Raji (cell line): Measurements from ENCODE around the gene NPHP3.

ENCODE experiments used
- POLR2A ChIP-seq: IDR thresholded peaks from 2 replicates; pipeline ENCODE4 v1.6.1; 2011; ENCODE audit warnings: low read depth, low read length, control low read depth; ENCODE audit not compliant: insufficient read depth

The NPHP3 gene

DNA sequence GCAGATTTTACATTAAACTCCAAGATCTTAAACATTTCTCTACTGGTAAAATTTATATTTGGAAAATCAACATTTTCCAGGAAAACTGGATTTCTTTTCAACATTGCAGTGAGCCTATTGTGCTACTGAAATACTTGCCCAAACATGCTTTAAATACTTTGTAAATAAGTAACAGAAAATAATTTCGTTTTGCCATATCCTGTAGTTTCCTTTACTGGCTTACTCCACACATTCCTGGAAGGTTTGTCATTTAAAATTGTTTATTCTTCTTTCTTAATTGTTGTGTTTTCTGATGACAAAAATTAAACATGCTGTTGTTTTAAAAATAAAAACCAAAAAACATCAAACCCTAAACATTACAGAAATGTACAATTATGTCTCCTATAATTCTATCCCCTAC, 84.6 kb downstream of the NPHP3 start:
- TF ChIP-seq POLR2A = no peak

DNA sequence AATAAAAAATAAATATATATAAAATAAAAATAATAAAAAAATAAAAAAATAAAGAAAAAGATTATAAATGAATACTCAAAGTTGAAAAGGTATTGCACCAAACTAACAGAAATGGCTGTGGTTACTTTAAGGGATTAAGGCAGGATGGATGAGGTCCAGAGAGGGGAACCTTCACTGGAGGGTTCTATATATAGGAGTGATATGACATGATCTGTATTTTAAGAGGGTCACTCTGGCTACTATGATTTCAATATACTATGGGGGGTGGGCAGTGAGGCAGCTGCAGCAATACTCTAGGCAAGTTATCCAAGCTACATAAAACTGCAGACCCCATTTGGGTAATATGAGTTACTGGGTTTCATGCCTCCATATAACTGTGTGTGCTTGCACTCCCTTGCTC, 87.2 kb downstream of the NPHP3 start:
- TF ChIP-seq POLR2A = no peak
